AG09319 (cell line): ENCODE data around the gene ZC3HAV1.
"Not testable (repeated sequence)": the region's sequence is repeated elsewhere in the genome, so short reads cannot be mapped to it uniquely, and the experiment has no call there.

ENCODE experiments used
- DNase-seq: peaks from one replicate; pipeline ENCODE4 v3.0.0-alpha.2; 2010; ENCODE audit warnings: low read depth; ENCODE audit errors: extremely low read depth
- CTCF ChIP-seq: IDR thresholded peaks from 2 replicates; pipeline ENCODE4 v1.5.1; 2011; ENCODE audit warnings: low read depth, mild to moderate bottlenecking, inconsistent platforms, low read length, moderate library complexity

Gene ZC3HAV1

GRCh38 chr7:139127648-139128047 is 18.1 kb upstream of the ZC3HAV1 start:
- no peak for TF ChIP-seq CTCF
- no peak for DNase-seq

- no peak for DNase-seq
- TF ChIP-seq CTCF = no peak
Measured at GRCh38 chr7:139125657-139126056, 16.1 kb upstream of the ZC3HAV1 start.

- not testable (repeated sequence) for DNase-seq
Measured at GRCh38 chr7:139124995-139125394, 15.5 kb upstream of the ZC3HAV1 start.

- no peak for DNase-seq
- no peak for TF ChIP-seq CTCF
Measured at GRCh38 chr7:139124084-139124914, 14.8 kb upstream of the ZC3HAV1 start.

- TF ChIP-seq CTCF = no peak
- DNase-seq = no peak
Measured at GRCh38 chr7:139119486-139119849, 9.9 kb upstream of the ZC3HAV1 start.

GRCh38 chr7:139118805-139119485 is 9.4 kb upstream of the ZC3HAV1 start:
- DNase-seq = no peak
- TF ChIP-seq CTCF = no peak

- DNase-seq = no peak
- no peak for TF ChIP-seq CTCF
Measured at GRCh38 chr7:139118234-139118804, 8.8 kb upstream of the ZC3HAV1 start.
